Measurements from ENCODE around the gene PODXL.

DNA sequence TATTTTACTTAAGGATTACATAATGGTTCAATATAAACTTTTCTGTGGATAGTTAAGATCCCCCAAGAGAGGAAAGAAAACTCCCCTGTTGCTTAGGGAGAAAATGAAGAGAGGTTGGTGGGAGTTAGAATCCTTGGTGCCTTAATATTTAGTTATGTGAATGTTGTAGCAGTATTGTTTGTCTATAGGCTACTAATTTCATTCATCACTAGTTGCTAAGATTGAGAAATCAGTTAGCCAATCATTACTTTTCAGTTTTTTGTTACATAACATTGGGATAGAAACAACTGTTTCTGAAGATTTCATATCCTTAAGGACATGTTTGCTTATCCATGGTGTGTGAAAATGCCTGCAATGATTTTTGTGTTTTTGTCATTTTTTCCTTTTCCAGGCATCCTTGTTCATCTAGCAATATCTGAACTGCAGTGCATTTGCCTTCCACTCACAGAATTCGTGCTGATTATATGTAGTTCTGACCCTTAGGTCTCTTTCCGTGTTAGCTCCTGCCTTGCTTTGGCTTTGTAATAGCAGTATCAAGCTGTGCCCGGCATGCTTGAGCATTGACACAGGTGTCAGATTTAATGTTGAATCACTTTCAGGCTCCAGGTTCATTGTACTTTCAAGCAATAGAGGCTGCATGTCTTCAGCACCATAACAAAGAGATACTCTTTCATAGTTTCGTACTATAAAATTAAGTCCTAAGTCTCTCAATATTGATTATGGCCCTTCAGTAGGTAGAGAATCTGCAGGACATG lies 85.0 kb downstream of the PODXL start:
- TF ChIP-seq, protein P1, sequence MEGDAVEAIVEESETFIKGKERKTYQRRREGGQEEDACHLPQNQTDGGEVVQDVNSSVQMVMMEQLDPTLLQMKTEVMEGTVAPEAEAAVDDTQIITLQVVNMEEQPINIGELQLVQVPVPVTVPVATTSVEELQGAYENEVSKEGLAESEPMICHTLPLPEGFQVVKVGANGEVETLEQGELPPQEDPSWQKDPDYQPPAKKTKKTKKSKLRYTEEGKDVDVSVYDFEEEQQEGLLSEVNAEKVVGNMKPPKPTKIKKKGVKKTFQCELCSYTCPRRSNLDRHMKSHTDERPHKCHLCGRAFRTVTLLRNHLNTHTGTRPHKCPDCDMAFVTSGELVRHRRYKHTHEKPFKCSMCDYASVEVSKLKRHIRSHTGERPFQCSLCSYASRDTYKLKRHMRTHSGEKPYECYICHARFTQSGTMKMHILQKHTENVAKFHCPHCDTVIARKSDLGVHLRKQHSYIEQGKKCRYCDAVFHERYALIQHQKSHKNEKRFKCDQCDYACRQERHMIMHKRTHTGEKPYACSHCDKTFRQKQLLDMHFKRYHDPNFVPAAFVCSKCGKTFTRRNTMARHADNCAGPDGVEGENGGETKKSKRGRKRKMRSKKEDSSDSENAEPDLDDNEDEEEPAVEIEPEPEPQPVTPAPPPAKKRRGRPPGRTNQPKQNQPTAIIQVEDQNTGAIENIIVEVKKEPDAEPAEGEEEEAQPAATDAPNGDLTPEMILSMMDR (IDR thresholded peaks at IDR 0.05; ENCODE audit: low read depth, low read length, missing input control) = no peak
- TF ChIP-seq, protein P2, sequence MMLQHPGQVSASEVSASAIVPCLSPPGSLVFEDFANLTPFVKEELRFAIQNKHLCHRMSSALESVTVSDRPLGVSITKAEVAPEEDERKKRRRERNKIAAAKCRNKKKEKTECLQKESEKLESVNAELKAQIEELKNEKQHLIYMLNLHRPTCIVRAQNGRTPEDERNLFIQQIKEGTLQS (IDR thresholded peaks at IDR 0.05) = no peak
- TF ChIP-seq FOXA2 (IDR thresholded peaks at IDR 0.05) (no peak), SP1 (IDR thresholded peaks at IDR 0.05) (no peak)
